GM12878 (cell line): ENCODE measurements around the gene KCNMB4. TPM values are rescaled to one million over a fixed set of nuclear protein-coding genes. Genes with fewer than 3 reads are reported as not detected.

Experiments used
- ATAC-seq: fragments of 200-7000 bp; cut with Tn5 transposase; 3 replicates; pipeline ENCODE4 v1.9.1; 2020; ENCODE audit warnings: mild to moderate bottlenecking, moderate library complexity
- BruUV-seq: library from RNA; stranded (reverse); fragments of 400-500 nt; replicated peaks from 2 replicates; lab custom pipeline; 2021; lab: Mats Ljungman, UMichigan
- CTCF ChIA-PET: fragments of 300-600 bp; sonication (Branson Sonifier 250); formaldehyde crosslinking; extraction: SDS; loops from one replicate; lab custom pipeline; 2021; ENCODE audit warnings: inconsistent platforms; lab: Yijun Ruan, JAX
- POLR2A ChIA-PET: fragments of 350-600 bp; formaldehyde crosslinking; extraction: SDS; loops from one replicate; lab custom pipeline; 2021; ENCODE audit warnings: inconsistent platforms; lab: Charles Lee
- RAD21 ChIA-PET: fragments of 300-600 bp; sonication (Branson Sonifier 250); formaldehyde crosslinking; loops from one replicate; lab custom pipeline; 2023; ENCODE audit warnings: antibody characterized with exemption; ENCODE audit not compliant: unreplicated experiment; lab: Charles Lee
- SMC1A ChIA-PET: fragments of 300-600 bp; sonication (Branson Sonifier 250); formaldehyde crosslinking; loops from one replicate; lab custom pipeline; 2023; ENCODE audit not compliant: unreplicated experiment, uncharacterized antibody; lab: Charles Lee
- DNase-seq: peaks from one replicate; pipeline ENCODE4 v3.0.0-alpha.2; 2011; ENCODE audit warnings: low read depth, low spot score
- FAIRE-seq: peaks from 3 replicates; lab custom pipeline; 2011; peaks lifted over from hg19 to GRCh38; lab: Jason Lieb, UNC
- H2AFZ ChIP-seq: 2 replicates; pipeline ENCODE4 v1.6.0; 2011; ENCODE audit warnings: low read depth, low read length, control low read depth; ENCODE audit not compliant: control insufficient read depth
- H3K27ac ChIP-seq: 2 replicates; pipeline ENCODE4 v1.5.1; 2011; ENCODE audit warnings: control low read depth; ENCODE audit not compliant: control insufficient read depth, insufficient read depth
- H3K27me3 ChIP-seq, 2 experiments: replicated peaks in 1 of 2; 2 replicates each; pipeline versions ENCODE4 v1.6.0 to v1.6.1; 2011; ENCODE audit warnings: low read length in 1 of 2; ENCODE audit not compliant: control insufficient read depth in 2 of 2, insufficient read depth in 2 of 2
- H3K36me3 ChIP-seq, 2 experiments: 2 replicates each; pipeline ENCODE4 v1.5.1; 2011; ENCODE audit warnings: low read length in 1 of 2; ENCODE audit not compliant: control insufficient read depth in 2 of 2, insufficient read depth in 2 of 2
- H3K4me1 ChIP-seq: 2 replicates; pipeline ENCODE4 v1.6.1; 2011; ENCODE audit warnings: mild to moderate bottlenecking, low read length, moderate library complexity, mixed read lengths; ENCODE audit not compliant: control insufficient read depth, insufficient read depth
- H3K4me2 ChIP-seq: 2 replicates; pipeline ENCODE4 v1.6.0; 2011; ENCODE audit warnings: control low read depth; ENCODE audit not compliant: control insufficient read depth, insufficient read depth
- H3K4me3 ChIP-seq: fragments of 200-600 bp; sonication (generic); 2 replicates; pipeline ENCODE4 v1.5.1; 2016
- H3K79me2 ChIP-seq: 2 replicates; pipeline ENCODE4 v1.6.0; 2011; ENCODE audit warnings: low read length; ENCODE audit not compliant: control insufficient read depth, insufficient read depth
- H3K9ac ChIP-seq: 2 replicates; pipeline ENCODE4 v1.8.0; 2011; ENCODE audit warnings: low read length, control low read depth, mixed read lengths; ENCODE audit not compliant: control insufficient read depth, insufficient read depth
- H3K9me3 ChIP-seq: replicated peaks from 3 replicates; pipeline ENCODE4 v1.5.1; 2011; ENCODE audit warnings: mild to moderate bottlenecking, low read length; ENCODE audit not compliant: control insufficient read depth, insufficient read depth
- H4K20me1 ChIP-seq: 2 replicates; pipeline ENCODE4 v1.6.0; 2011; ENCODE audit not compliant: control insufficient read depth, insufficient read depth
- CBX3 ChIP-seq: fragments of 200-600 bp; sonication (generic); IDR thresholded peaks from 2 replicates; pipeline ENCODE4 v1.6.1; 2016; ENCODE audit warnings: low read depth, borderline replicate concordance
- ELK1 ChIP-seq: IDR thresholded peaks from 2 replicates; pipeline ENCODE4 v1.6.1; 2012; ENCODE audit warnings: low read depth, low read length, improper control_type of control experiment
- EP300 ChIP-seq, 2 experiments: fragments of 150-350 bp in 1 of 2; IDR thresholded peaks; 2 replicates each; pipeline ENCODE4 v1.6.1; 2011 to 2012; ENCODE audit warnings: low read depth in 2 of 2, low read length in 2 of 2, borderline replicate concordance in 1 of 2, improper control_type of control experiment in 1 of 2, inconsistent platforms in 1 of 2; ENCODE audit not compliant: control insufficient read depth in 1 of 2
- SPI1 ChIP-seq: IDR thresholded peaks from 2 replicates; pipeline ENCODE4 v1.6.1; 2011; ENCODE audit warnings: low read depth, mild to moderate bottlenecking, low read length, moderate library complexity, borderline replicate concordance; ENCODE audit not compliant: insufficient read depth
- WGBS: methylation state at CpG from one replicate; pipeline ENCODE4 v1.1.6; 2016; ENCODE audit warnings: low lambda C conversion rate; ENCODE audit not compliant: insufficient replicate concordance, insufficient coverage; ENCODE audit errors: missing lambda C conversion rate; 5-methylcytosine and 5-hydroxymethylcytosine counted together
- in situ Hi-C: fragments of 300-500 bp; cut with MboI; formaldehyde crosslinking; loops from 9 replicates; pipeline ENCODE4 v1.14.3; 2018; ENCODE audit warnings: mixed read lengths
- intact Hi-C: fragments of 100-400 bp; cut with micrococcal nuclease; formaldehyde crosslinking; loops from one replicate; pipeline ENCODE4 v1.14.2; 2022; ENCODE audit not compliant: unreplicated experiment
- polyA plus RNA-seq, 11 experiments: library from polyadenylated mRNA; depleted of rRNA in 4 of 11; unstranded in 6 of 11; stranded (reverse) in 5 of 11; fragments of >200 nt; fragmentation: Nextera tagmentation in 4 of 11; fragmentation: Illumina TruSeq in 1 of 11; extraction: Ambion mirVana in 4 of 11; extraction: Trizol in 1 of 11; gene quantifications; 1 replicate in 1 of 11; 2 replicates in 10 of 11; pipeline versions ENCODE4 v1.2.1 to v1.2.3, GENCODE V29; 2011 to 2016; ENCODE audit warnings: inconsistent platforms in 2 of 11, missing spikeins in 2 of 11, low read depth in 1 of 11
- total RNA-seq, 4 experiments: library from RNA; depleted of rRNA in 3 of 4; stranded (reverse); fragments of >200 nt in 3 of 4; fragmentation: Illumina TruSeq in 1 of 4; extraction: Trizol in 1 of 4; gene quantifications; 2 replicates each; pipeline versions ENCODE4 v1.2.1 to v1.2.3, GENCODE V29; 2013 to 2021

The KCNMB4 gene
- total and polyA plus RNA-seq, 10 of the 15 experiments (the other 5 are each of a cell fraction or from before 2014, with no cell fraction given) = 0.06 to 0.37 (median 0.16) TPM; not detected in 2

- Histone ChIP-seq H3K4me3 (no peak overlapping the region), H3K36me3 (no peaks in the 10 kb centered on the region), H2AFZ (no peak overlapping the region), H4K20me1 (no peaks in the 10 kb centered on the region), H3K9me3 (peaks cover 2% of the 10 kb centered on the region; the same call in 1 of the 3 replicates), H3K4me1 (no peaks in the 10 kb centered on the region), H3K27me3 (no peaks in the 10 kb centered on the region), H3K79me2 (no peaks in the 10 kb centered on the region; the same call in 1 of the 2 replicates), H3K4me2 (no peak overlapping the region), H3K27ac (no peak overlapping the region), H3K9ac (no peak overlapping the region)
- no peak for TF ChIP-seq ELK1
- TF ChIP-seq EP300 (IDR thresholded peaks at IDR 0.05; ENCODE audit: borderline replicate concordance in 1 of 2, control insufficient read depth in 1 of 2, low read depth in 2 of 2, low read length in 2 of 2) = no peak
- TF ChIP-seq CBX3 = no peak
- peak; percentile 6; the same call in 1 of the 2 replicates for TF ChIP-seq SPI1
- CTCF ChIA-PET = no interaction called here
- WGBS = 46% methylated on average over 2 of the region's 2 CpGs
- DNase-seq (no peak), ATAC-seq (no peak), FAIRE-seq (no peak)
- RAD21 ChIA-PET = interaction anchor here (0.7 to 4.0 kb wide), 2 partner anchors 21 to 110 kb away, joined by 6 to 20 read pairs; no protein-coding TSS in a partner anchor
- in situ Hi-C loops (no loop called here), intact Hi-C loops (no loop called here)
- POLR2A ChIA-PET = no interaction called here
- SMC1A ChIA-PET = interaction anchor here (0.9 to 5.3 kb wide), 2 partner anchors 20 to 57 kb away, joined by 3 to 37 read pairs; no protein-coding TSS in a partner anchor
- BruUV-seq = no TSS peak
Measured at GRCh38 chr12:70466753-70467152, 100.7 kb downstream of the KCNMB4 start.
